Peyer's patch (tissue), 4 donors: Measurements from ENCODE around the gene TNFRSF21.

Experiments used
- POLR2A ChIP-seq, 2 donors: fragments of 450-650 bp; IDR thresholded peaks; one replicate each; pipeline ENCODE4 v1.5.1; 2017; ENCODE audit warnings: antibody characterized with exemption in 2 of 2, mild to moderate bottlenecking in 2 of 2, moderate library complexity in 2 of 2
- TF ChIP-seq, protein P1 (sequence below), 6 experiments: fragments of 450-650 bp in 4 of 6; fragments of 200-600 bp in 2 of 6; sonication (generic) in 1 of 6; IDR thresholded peaks; one replicate each; pipeline ENCODE4 v1.5.1; 2017 to 2019; ENCODE audit warnings: antibody characterized with exemption in 6 of 6, mild to moderate bottlenecking in 3 of 6, moderate library complexity in 1 of 6

DNA sequence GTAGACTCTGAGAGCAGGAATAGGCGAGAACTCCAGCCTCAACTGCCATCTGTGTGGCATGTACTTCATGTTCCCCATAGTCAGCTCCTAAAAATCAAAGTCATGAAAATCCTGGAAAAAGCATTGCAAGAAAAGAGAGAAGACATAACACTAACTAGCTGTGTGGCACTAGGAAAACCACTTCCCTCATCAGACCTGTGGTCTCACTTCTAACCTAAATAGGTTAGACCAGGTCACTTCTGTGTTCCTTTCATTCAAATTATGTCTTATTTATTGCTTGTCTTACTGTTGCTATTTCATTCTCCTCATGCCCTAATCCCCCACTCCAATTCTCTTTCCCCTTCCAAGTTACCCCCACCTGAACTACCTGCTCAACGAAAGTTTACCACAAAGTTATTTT is 70.2 kb downstream of the TNFRSF21 start:
- TF ChIP-seq, protein P1, sequence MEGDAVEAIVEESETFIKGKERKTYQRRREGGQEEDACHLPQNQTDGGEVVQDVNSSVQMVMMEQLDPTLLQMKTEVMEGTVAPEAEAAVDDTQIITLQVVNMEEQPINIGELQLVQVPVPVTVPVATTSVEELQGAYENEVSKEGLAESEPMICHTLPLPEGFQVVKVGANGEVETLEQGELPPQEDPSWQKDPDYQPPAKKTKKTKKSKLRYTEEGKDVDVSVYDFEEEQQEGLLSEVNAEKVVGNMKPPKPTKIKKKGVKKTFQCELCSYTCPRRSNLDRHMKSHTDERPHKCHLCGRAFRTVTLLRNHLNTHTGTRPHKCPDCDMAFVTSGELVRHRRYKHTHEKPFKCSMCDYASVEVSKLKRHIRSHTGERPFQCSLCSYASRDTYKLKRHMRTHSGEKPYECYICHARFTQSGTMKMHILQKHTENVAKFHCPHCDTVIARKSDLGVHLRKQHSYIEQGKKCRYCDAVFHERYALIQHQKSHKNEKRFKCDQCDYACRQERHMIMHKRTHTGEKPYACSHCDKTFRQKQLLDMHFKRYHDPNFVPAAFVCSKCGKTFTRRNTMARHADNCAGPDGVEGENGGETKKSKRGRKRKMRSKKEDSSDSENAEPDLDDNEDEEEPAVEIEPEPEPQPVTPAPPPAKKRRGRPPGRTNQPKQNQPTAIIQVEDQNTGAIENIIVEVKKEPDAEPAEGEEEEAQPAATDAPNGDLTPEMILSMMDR (IDR thresholded peaks at IDR 0.05), result no peak
- TF ChIP-seq POLR2A (IDR thresholded peaks at IDR 0.05), result no peak
